ENCODE results near the gene GRB10.

DNA sequence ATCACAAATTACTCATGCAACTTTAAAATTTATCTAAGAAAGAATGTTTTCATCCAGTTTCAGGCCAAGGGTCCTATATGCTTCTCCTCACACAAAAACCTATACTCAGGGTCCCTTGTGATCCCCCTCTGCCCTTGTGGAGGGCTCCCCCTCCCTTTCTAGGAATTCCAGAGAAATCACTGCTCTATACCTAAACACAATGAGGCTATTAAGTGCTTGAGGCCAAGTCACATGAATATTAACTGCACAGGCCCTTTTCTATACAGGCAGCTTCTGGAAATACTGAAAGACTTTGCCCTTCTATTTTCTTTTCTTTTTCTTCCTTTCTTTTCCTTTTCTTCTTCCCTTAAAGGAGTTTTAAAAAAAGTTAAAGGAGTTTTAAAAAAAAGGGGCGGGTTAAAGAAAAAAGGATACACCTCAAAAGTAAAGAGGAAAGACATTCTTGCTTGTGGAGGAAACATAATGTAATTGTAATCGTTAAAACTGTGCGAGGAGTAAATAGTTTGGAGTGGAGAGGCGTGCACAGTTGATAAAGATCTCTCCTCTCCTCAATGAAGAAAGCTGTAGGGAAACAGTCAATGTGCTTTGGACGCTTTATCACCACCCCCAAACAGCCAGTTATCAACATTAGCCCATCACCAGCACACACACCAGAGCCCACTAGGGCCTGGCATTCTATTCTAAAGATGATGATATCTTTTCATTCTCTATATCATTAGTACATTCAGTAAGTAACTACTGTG, 16.4 kb downstream of the GRB10 start:
- TF ChIP-seq, protein P1, sequence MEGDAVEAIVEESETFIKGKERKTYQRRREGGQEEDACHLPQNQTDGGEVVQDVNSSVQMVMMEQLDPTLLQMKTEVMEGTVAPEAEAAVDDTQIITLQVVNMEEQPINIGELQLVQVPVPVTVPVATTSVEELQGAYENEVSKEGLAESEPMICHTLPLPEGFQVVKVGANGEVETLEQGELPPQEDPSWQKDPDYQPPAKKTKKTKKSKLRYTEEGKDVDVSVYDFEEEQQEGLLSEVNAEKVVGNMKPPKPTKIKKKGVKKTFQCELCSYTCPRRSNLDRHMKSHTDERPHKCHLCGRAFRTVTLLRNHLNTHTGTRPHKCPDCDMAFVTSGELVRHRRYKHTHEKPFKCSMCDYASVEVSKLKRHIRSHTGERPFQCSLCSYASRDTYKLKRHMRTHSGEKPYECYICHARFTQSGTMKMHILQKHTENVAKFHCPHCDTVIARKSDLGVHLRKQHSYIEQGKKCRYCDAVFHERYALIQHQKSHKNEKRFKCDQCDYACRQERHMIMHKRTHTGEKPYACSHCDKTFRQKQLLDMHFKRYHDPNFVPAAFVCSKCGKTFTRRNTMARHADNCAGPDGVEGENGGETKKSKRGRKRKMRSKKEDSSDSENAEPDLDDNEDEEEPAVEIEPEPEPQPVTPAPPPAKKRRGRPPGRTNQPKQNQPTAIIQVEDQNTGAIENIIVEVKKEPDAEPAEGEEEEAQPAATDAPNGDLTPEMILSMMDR (IDR thresholded peaks at IDR 0.05; ENCODE audit: low read depth, low read length): no peak
- TF ChIP-seq EZH2phosphoT487 (IDR thresholded peaks at IDR 0.05; ENCODE audit: low read depth): no peak
